NCI-H510A (cell line): Measurements from ENCODE around the gene FITM2.

Experiments used
- DNase-seq: peaks from one replicate; lab custom pipeline; 2025; lab: John Stamatoyannopoulos, UW

FITM2 gene

GRCh38 chr20:44280387-44280786, 30.6 kb downstream of the FITM2 start:
- DNase-seq = no peak

GRCh38 chr20:44279228-44279627, 31.8 kb downstream of the FITM2 start:
- no peak for DNase-seq

- no peak for DNase-seq
Measured at GRCh38 chr20:44274303-44275017, 36.5 kb downstream of the FITM2 start.

GRCh38 chr20:44273231-44274215, 37.5 kb downstream of the FITM2 start:
- DNase-seq = no peak

- DNase-seq = no peak
Measured at GRCh38 chr20:44271915-44272663, 38.9 kb downstream of the FITM2 start.

GRCh38 chr20:44268802-44269201, 42.2 kb downstream of the FITM2 start:
- DNase-seq = no peak

GRCh38 chr20:44264287-44264686, 46.7 kb downstream of the FITM2 start:
- DNase-seq = no peak

- DNase-seq = no peak
Measured at GRCh38 chr20:44258226-44258890, 52.6 kb downstream of the FITM2 start.

GRCh38 chr20:44256961-44257360, 54.0 kb downstream of the FITM2 start:
- no peak for DNase-seq

GRCh38 chr20:44255942-44256341, 55.1 kb downstream of the FITM2 start:
- no peak for DNase-seq

- no peak for DNase-seq
Measured at GRCh38 chr20:44254073-44254472, 56.9 kb downstream of the FITM2 start.

GRCh38 chr20:44253528-44253927, 57.5 kb downstream of the FITM2 start:
- DNase-seq = no peak
